AG09319 (cell line): ENCODE data around the gene CDRT4.

Experiments used
- DNase-seq: peaks from one replicate; pipeline ENCODE4 v3.0.0-alpha.2; 2010; ENCODE audit warnings: low read depth; ENCODE audit errors: extremely low read depth
- TF ChIP-seq, protein P1 (sequence below): IDR thresholded peaks from 2 replicates; pipeline ENCODE4 v1.5.1; 2011; ENCODE audit warnings: low read depth, mild to moderate bottlenecking, inconsistent platforms, low read length, moderate library complexity

CDRT4 gene

DNA sequence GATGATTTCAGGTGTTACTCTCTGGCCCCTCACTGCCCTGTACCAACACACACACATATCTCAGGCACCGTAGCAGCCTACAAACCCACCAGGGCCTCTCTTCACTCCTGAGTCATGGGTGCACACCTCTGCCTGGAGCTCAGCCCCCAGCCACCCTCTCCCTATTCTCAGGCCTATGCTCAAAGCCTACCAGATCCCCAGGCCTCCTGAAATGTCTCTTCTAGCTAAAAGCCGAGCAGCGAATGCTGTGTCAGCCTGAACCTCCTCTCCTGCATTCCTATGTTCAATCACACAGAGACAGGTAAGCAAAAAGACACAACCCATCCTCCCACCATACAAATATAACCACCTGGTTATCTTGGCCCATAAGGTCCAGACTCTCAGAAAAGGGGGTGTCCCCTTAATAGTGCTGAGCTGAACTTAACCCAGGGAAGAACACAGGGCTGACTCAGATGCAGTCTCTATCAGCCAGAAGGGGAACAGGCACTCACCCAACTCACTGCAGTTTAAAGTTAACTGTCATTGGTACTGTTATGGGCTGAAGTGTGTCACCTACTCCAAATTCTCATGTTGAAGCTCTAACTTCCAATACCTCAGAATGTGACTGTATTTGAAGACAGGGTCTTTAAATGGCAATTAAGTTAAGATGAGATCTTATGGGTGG, 64.0 kb downstream of the CDRT4 start:
- TF ChIP-seq, protein P1, sequence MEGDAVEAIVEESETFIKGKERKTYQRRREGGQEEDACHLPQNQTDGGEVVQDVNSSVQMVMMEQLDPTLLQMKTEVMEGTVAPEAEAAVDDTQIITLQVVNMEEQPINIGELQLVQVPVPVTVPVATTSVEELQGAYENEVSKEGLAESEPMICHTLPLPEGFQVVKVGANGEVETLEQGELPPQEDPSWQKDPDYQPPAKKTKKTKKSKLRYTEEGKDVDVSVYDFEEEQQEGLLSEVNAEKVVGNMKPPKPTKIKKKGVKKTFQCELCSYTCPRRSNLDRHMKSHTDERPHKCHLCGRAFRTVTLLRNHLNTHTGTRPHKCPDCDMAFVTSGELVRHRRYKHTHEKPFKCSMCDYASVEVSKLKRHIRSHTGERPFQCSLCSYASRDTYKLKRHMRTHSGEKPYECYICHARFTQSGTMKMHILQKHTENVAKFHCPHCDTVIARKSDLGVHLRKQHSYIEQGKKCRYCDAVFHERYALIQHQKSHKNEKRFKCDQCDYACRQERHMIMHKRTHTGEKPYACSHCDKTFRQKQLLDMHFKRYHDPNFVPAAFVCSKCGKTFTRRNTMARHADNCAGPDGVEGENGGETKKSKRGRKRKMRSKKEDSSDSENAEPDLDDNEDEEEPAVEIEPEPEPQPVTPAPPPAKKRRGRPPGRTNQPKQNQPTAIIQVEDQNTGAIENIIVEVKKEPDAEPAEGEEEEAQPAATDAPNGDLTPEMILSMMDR, result no peak
- no peak for DNase-seq

DNA sequence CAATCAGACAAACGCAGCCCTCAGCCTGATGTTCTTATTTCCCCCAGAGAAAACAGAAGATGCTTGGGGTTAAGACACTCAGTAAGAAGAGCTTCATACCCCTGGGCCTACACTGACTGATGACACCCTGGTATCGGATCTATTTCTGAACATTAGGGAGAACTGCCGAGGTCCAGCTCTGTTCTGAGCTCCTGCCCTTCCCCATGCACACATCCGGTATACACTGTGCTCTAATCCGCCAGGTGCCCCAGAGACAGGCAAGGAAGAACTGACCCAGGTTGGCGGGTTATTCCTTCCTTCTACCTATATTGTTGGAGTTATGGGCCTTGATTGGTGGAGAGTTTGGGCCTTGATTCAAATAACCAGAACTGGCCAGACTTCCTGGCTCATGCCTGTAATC, 68.0 kb downstream of the CDRT4 start:
- no peak for DNase-seq
- TF ChIP-seq, protein P1, result no peak

DNA sequence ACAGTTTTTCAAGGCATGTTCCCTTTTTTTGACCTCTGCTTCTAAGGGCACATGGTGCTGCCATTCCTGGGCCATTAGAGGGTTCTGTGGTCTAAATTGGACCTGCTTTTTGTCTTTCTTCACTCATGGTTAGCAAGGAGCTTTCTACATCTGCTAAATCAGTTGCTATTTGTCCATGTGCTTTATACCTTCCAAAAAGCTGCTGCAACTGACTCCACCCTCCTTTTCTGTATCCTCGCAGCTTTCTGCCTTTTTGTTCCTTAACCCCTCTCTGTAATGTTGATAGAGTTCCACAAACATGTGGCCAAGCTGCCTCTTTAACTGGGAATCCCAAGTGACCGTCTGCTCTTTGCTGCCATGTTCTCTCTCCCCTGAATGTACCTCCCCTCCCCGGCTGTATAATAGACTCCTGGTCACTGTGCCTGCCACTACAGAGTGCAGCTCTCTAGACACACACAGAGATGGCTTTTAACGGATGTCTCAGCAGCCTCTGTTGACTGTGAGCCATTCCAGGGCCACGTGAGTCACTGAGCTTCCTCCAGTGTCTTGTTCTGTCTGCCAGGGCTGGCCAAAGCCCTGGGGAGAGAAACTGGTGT, 68.6 kb downstream of the CDRT4 start:
- DNase-seq, result no peak
- TF ChIP-seq, protein P1, result no peak

DNA sequence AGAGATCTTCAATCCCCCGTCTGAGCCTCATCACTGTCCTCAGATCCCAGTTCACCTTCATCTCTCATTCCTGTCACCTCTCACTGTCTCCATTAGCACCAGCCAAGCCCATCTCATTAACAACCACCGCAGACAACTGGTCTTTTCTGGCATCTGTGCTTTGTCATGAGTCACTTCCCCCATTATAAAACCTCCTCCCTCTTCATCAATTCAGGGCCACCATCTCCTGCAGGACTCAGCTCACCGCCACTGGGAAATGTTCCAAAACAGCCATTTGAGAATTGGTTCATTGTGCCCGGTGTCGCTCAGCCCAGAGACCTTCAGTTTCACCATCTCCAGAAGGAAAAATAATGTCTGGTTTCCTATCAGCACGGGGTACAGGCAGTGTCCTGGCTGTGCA, 69.1 kb downstream of the CDRT4 start:
- TF ChIP-seq, protein P1, result no peak
- no peak for DNase-seq

DNA sequence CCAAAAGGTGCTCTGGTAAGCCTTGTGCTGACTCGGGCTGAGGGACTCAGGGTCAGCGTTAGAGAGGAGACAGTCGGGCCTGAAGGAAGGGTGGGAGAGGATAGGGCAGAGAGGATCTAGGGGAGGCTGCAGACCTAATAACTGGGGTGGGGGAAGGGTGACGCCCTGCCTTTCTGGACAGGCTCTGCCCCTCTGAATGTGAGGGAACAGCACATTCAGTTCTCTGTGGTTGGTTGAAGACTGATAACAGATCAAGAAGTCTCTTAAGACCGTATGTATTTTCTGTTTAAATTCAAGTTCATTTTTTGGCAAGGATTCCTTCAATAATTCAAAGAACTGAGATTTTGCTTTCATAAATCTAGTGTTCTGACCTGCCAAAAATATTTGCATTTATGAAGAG, 69.8 kb downstream of the CDRT4 start:
- TF ChIP-seq, protein P1, result no peak
- DNase-seq, result no peak

DNA sequence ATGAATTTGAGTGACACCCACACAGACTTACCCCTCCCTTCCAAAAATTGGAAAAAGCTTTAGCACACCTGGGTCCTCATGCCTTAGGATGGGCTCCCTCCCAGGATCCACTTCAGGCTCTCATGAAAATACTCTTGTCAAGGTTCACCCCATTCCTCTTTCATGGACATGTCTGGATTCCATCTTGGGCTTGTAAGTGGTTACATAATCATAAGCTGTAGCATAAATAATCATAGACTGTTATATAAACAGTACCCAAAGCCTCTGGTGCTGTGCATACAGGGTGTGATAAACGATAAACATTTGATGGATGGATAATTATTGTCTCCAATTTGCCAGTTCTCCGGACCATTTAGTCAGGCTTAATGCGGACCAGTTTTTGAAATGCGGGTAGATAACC, 72.3 kb downstream of the CDRT4 start:
- DNase-seq, result no peak
- TF ChIP-seq, protein P1, result no peak

DNA sequence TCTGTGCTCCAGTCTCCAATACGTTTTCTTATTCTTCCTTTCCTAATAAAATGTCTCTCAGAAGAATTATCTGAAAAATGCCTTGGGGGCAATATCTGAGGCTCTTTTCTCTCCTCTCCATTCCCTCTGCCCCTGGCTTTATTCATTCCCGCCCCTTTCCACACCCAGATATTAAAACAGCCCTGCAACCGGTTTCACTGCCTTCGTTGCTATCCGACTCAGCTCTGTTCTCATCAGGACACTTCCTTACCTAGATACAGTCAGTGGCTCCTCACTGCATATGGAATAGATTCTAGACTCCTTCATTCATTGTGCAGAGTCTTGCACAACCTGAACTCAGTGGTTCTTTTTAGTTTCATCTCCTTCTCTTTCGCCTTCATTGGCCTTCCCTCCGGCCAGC, 74.0 kb downstream of the CDRT4 start:
- no peak for DNase-seq
- TF ChIP-seq, protein P1, result no peak
